GM19468 (cell line): ENCODE measurements around the gene PKD1L1.

ENCODE experiments used
- ATAC-seq: cut with Tn5 transposase; IDR thresholded peaks from one replicate; pipeline ENCODE4 v1.9.1; 2021; ENCODE audit warnings: mild to moderate bottlenecking, moderate library complexity, moderate number of reproducible peaks; ENCODE audit not compliant: unreplicated experiment; ENCODE audit errors: extremely low read depth

Gene PKD1L1

DNA sequence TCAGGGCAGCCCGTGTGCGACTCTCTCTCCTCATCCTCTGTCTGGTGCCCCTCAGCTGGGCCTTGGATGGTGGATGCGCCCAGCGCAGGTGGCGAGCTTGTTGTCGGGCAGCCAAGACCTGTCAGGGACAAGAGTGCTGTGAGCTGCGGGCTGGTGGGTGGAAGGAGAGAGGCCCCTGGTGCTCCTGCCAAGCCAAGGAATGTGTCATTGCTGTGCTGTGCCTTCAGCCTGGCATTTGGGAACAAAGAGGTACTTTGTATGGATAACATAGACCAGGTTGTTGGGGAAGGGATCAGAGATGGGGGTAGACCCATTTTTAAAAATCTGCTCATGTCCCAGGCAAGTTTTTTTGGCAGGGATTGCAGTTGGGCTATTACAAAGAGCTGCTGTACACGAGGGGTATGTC is 120.9 kb downstream of the PKD1L1 start:
- no peak for ATAC-seq

DNA sequence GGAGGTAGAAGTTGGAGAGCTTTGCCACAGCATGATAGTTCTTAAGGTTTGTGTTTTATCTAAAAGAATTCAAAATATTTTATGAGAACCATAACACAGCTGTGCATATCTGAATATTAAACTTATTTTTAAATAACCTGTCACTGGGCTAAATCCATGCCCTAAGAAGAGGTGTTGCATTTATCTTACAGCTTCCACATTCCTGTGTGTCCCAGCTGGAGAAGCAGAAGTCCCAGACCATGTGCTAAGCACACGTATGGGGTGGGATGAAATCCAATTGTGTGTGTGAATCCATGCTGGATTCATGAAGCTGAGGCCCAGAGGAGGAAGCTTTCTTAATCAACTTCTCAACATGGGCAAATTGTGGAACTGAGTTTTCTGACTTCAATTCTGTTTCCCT is 121.5 kb downstream of the PKD1L1 start:
- no peak for ATAC-seq

DNA sequence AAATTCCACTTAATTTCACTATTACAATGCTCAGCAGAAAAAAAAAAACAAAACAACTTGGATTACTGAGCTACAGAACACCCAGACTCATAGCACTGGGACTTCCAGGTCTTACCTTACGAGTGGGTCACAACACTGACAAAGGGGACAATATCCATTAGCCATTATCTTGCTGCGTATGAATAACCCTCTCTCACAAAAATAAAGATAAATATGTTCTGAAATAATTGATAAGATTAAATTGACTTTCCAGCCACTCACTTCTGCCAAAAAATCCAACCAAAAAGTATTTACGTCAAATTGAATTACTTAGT is 128.7 kb downstream of the PKD1L1 start:
- ATAC-seq: no peak

DNA sequence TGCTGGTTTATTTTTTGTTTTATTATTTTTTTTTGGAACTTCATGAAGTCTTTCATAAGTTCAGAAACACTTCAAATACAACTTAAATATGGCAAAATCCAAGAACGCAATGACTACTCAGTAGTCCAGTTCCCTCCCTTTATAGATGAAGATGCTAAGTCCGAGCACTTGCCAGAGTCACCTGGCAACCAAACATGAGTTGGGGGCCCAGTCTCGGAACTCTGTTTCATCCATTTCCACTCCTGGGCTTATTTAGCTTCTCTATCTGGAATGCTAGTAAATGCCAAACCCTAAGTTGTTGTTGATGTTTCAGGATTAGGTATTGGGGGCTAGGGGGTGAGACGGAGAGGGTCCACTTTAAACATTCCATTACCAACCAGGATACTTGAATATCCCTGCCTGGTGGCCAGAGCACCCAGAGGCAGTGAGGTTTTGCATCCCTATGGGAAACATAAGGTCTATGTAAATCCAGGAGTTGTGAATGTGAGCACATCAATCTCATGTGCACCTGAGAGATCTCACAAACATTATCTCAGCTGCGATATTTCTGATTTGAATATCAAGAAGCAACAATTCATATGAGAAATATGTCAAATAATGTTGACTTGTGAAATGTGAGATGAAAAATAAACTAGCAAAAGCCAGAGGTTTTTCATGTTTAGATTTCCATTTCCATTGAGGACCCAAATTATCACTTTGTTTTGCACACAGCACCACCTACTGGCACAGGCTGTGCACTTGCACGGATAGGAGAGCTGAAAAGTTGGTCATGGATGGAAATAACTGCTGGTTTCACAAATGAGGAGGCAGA is 129.3 kb downstream of the PKD1L1 start:
- no peak for ATAC-seq

DNA sequence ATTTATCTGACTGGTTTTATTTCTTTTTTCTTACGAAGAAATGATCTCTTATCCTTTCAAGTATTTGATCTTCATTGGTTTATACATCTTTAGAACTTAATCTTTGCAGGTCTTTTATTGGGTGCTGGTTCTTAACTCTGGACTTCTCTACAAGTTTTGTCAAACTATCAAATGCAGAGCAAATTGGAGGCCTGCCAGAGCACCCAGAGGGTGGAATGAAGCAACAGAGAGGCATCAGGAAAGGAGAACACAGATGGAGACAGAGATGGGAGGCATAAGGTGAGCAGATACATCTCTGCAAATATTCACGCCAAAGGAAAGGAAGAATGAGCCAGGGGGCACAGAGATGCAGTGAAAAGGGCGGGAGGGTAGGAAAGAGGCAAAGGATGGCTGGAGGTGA is 130.3 kb downstream of the PKD1L1 start:
- no peak for ATAC-seq

DNA sequence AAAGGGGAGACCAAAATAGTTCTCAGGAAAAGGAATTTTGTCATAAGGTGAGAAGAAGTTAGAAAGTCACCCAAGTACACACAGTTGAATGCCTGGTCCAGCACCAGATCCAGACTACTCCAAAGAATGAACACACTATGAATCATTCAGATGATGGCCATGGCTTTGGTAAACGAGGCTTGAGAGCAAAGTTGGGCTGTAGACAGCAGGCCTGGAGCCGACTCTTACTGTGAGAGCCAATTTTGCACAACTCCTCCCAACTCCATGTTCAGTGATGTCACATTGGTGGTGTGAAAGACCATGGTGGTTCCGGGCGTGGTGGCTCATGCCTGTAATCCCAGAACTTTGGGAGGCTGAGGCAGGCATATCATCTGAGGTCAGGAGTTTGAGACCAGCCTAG is 131.6 kb downstream of the PKD1L1 start:
- ATAC-seq: no peak

DNA sequence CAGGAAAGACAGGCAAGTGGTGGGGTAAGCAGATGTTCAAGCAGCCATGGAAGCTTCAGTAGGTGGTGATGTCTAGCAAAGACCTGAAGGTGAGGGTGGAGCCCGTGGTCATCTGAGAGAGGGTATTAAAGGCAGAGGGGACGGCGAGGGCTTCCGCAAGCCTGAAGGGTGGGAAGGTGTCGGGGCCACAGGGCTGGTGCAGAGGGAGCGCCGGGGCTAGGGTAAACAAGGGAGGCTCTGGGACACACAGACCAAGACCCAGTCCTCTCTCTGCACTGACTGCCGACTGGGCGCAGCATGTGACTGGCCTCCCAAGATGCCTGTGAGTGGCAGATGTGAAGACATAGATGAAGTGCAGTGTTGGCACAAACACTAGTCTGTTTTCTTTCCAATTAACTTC is 132.4 kb downstream of the PKD1L1 start:
- ATAC-seq: no peak

DNA sequence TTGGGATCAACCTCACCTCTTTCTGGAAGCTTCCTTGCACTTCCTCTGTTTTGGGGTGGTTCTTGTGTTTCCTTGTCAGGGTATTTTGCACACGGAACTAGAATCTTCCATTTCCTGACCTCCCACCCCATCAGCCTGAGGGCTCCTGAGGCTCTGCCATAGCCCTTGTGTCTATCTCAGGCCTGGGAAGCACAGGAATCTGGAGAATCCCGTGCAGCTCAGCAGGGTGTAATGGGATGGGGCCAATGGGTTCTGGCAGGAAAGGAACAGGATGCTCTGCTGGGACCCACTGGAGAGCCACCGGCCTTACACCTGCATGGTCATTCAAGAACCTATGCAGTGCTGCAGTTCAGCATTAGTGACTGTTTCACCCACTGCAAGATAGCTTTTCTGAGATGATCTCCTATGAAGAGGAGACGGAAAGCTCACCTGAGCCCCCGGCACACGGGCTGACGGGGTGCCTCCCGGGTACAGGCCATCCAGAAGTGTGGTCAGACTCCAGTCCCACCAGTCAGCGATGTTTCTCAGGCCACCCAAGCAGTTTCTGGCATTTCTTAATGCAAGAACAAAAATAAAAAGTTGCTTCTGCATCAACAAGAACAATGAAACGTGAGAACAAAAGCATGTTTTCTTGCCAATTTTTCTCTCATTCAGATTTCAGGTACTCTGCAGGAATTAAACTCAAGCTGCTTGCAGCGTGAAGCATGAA is 133.2 kb downstream of the PKD1L1 start:
- no peak for ATAC-seq

DNA sequence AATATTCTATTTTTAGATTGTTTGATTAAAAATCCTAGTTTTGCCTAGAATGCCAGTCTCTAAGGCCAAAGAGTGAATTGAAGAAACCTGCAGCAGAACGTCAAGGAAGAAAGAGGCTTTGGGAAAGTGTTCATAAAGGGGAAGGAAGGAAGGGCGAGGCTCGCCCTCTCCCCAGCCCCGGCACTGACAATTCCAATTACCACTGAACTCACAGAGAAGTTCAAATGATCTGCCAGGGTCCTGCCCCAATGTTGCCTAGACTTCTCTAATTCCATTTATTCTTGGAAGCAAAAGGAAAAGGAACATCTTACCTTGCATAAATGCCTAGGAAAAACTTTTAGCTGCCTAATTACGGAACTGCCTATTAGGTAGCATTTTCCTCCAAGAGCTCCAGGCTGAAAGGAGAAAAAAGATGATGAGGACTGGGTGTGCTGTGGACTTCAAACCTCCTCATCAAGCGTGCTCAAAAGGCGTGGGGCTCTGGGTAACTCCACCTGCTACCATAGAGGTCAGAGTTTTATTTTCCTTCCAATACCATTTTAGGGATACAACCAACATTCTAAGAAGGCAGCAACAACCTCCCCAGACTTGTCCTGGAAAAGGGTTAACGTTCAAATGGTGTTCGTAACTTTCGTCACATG is 134.5 kb downstream of the PKD1L1 start:
- no peak for ATAC-seq

DNA sequence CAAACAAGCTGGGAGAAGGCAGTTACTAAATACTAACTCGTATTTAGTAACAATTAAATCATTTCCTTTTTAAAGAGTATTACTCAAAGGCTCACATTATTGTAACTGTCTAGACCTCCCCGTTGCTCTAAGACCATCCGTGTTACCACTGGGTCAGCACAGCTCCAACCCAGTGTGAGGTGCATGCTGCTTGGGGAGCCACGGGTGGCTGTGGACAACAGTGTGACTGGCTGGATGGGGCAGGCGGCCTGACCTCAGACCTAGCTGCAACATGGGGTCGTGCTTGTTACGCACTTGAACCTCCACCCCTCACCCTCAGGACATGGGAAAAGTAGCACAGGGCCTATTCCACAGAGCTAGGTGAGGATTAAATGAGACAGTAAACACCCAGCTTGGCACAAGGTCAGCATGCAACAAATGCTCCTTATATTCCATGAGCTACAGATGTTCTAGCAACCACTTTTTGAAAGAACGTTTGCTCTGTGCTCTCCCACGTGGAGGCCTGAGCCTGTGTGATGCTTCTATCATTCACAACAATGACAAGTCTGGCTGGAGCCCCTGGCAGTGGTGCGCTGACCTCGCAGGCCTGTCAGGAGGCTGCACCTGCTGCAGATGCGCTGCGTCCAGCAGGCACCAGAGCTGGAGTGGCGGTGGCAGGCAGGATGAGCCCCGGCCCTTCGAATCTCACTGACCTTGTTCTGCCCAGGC is 135.7 kb downstream of the PKD1L1 start:
- no peak for ATAC-seq

DNA sequence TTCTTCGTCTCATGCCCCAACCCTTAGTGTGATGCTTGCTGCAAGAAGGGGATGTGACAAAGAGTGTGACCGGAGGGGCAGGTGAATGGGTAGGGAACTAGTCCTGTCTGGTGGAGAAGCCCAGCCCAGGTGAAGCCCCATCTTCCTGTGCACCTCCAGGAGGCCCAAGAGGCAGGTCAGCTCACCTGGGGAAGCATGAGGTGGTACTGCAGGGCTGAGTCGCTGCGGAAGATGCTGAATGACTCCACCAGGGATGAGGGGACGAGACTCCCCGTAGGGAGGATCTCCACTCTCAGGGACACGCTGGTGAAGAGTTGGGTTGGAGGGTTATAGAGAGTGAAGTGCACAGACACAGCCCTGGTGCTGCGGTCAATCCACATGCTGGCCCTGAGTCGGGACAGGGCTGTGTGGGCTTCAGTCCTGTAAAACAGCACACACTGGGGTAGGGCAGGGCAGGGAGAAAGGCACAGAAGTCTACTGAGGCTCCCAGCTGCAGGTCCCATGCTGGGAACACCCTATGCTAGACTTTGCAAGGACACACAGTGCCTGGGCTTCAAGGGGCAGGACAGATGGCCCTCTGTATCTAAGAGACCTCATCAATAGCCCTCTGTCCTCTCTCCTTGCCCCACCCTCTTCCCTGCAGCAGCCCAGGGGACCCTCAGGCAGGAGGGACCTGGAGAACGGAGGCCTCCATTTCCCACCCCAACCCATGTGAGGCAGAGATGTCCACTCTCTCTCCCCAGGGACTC is 136.5 kb downstream of the PKD1L1 start:
- ATAC-seq: no peak

DNA sequence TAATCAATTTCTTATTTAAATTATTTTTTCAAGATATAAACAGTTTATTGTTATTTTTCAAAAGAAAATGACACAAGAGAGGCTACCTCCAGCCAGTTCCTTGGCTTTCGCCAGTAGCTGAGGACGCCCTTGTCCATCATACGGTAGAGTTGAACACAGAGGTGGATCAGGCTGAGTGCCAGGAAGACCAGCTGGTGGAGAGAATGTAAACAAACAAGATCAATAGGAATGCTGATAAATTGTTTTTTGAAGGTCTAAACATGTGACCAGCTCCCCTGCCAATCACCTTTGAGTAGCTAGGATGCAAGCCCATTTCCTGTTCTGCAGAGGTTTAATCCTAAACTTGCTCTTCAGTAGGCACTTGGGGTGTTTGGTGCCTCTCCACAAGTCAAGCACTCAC is 138.9 kb downstream of the PKD1L1 start:
- no peak for ATAC-seq

DNA sequence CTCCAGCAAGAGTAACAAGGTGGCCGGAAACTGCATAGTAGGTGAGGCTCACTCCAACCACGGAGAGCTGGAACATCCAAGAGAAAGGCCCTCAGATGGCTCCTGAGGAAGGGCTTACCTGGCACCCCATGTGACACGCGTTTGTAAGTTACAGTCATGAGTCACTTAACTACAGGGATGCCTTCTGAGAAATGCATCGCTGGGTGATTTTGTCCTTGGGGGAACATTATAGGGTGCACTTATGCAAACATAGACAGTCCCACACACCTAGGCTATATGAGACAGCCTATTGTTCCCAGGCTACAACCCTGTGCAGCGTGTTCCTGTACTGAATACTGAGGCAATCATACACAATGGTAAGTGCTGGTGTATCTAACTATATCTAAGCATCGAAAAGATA is 139.9 kb downstream of the PKD1L1 start:
- no peak for ATAC-seq

DNA sequence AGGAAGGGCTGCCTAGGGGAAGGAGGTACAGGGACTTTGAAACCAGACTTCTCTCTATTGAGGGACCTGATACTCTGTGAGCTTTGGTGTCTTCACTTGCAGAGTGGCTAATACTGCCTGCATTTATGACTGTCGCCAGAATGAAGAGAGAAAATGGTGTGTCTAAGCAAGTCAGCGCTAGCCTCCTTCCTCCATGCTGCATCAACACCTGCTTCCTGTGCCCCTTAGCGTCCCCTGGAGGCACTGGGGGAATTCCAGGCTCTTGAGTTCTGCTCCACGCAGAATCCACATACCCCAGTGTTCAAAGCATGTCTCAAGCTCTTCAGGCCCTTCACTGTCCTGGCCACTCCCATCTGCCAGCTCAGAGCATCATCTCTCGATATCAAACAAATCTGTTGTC is 140.5 kb downstream of the PKD1L1 start:
- ATAC-seq: no peak

DNA sequence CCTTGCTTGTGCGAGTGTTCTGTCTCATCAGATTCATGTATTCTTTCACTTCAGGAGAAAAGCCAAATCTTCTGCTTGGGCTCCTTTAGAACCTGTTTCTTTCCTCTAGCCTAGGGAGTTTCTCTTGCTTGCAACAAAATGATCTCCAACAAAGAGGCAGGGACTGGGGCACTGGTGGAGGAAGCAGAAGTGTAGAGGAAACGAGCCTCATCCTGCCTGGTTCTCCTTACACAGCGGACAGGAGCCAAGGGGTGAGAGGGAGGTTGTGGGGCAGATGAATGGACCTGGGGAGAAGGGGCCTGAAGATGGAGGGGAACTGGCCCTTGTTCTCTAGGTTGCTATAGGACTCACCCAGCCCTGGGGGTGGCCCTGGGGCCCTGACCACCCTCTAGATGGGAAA is 141.1 kb downstream of the PKD1L1 start:
- ATAC-seq: no peak

DNA sequence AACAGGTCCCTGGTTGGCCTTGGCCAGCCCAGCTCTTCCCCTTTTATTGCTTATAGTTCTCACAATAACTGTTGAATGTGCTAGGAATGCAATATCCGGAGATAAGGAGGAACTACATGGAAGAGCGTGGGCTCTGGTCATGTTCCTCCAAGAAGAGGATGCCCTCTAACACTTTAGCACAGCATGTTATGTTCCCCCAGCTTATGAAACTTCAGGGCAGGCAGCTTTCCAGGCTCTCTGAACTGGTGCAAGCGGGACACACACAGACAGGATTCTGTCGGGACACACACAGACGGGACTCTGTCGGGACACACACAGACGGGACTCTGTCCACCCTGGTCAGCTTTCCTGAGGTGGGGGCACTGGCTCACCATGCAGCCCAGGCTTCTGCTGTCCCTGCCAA is 141.6 kb downstream of the PKD1L1 start:
- no peak for ATAC-seq

DNA sequence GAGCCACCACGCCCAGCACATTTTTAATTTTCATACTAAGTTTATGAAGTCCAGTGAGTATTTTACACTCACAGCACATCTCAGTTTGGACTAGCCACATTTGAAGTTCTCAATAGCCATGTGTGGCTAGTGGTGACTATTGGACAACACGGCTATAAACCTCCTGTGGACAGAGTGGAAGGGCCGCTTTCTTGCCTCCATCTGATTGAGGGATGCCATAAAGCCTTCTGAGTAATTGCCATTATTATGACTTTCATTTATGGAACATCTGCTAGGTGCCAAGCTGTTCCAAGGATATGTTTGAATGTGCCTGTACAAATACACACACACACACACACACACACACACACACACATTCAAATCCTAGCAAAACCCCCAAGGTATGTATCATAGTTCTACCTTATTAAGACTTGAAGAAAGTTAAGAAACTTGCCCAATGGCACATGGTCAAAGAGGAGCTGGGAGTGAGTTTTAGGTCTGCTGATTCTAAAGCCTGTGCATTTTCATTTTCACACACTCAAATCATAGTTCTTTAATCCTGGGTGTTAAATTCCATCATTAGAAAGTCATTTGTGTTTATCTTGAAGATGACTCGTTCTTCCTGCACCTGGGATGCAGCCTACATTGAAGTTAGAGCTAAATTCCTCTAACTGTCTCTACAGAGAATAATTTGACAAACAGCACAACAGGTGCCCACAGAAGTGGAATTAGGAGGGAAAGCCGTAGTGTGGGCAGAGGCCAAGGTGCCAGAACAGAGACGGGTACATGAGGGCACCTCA is 143.3 kb downstream of the PKD1L1 start:
- ATAC-seq: no peak

DNA sequence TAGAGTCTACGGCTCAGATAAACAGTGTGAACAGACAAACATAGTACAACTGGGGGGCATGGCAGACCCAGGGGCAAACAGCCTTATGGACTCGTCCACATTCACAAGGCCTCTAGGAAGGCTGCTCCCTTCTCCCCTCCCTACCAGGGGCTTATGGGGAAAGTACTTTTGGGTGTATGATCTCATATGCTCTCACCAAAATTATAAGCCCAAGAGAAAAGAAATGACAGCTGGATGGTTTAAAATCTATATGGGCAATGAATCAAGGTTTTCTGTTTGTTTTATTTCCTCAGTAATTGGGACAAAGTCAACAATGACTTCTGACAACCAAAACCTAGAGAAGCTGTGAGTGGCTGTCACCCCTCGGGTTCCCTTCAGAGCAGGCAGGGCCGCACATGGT is 144.4 kb downstream of the PKD1L1 start:
- ATAC-seq: no peak

DNA sequence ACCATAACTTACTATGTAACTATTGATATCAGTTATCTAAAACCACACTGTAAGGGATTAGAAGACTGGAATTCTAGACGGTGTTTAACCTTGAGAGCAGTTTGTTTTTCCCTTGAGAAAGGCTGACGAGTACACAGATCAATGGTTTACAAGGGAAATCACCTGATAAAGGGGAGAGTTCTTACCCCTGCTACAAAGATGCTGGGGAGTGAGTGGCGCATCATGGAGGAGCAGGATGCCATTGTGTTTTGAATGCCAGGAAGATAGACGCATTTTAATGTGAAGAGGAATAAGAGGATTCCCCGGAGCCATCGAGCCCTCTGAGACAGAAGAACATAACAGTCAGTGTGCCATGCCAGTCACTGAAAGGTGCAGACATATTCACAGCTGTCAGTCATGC is 145.2 kb downstream of the PKD1L1 start:
- no peak for ATAC-seq

DNA sequence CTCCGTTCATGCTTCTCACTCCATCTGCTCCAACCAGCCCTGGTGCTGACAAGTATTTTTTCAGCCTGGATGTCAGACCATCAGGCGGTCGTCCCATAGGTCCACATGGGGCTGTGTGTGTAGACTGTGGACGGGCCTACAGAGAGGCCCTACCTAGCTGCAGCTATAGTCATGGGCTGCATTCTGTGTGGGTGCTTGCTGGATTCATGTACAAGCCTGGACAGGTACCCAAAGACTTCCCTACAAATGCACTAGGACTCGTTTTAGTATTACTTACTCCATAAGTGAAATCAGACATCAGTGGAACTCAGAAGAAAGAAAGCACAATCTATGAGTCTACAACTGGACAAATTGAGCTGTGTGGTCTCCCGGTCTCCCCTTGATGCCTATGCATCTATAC is 146.8 kb downstream of the PKD1L1 start:
- ATAC-seq: no peak
